HEK293T (cell line): ENCODE data around the gene ADAM10.

Source experiments
- FOXA1 ChIP-seq: fragments of 450-650 bp; IDR thresholded peaks from 2 replicates; pipeline ENCODE4 v1.6.1; 2016; ENCODE audit warnings: mild to moderate bottlenecking
- NFRKB ChIP-seq: fragments of 450-650 bp; IDR thresholded peaks from 2 replicates; pipeline ENCODE4 v1.6.1; 2016; ENCODE audit warnings: mild to moderate bottlenecking, moderate library complexity
- PKNOX1 ChIP-seq: fragments of 450-650 bp; IDR thresholded peaks from 2 replicates; pipeline ENCODE4 v1.6.1; 2016
- ZNF384 ChIP-seq: fragments of 450-650 bp; IDR thresholded peaks from 2 replicates; pipeline ENCODE4 v1.6.1; 2016

- TF ChIP-seq ZNF384 = no peak
- TF ChIP-seq NFRKB = no peak
- TF ChIP-seq FOXA1 = no peak
- no peak for TF ChIP-seq PKNOX1
Measured at GRCh38 chr15:58571491-58571890, 178.0 kb downstream of the ADAM10 start.
